Upper lobe of left lung (tissue), 6 donors: ENCODE measurements around the gene PIK3R3. TPM values are rescaled to one million over a fixed set of nuclear protein-coding genes. Genes with fewer than 3 reads are reported as not detected.
A peak's percentile ranks its signal among the peaks of the same experiment; 100 is the strongest.

Source experiments
- ATAC-seq, 2 donors: fragments of 200-7000 bp; cut with Tn5 transposase; one replicate each; pipeline ENCODE4 v1.9.1; 2022; ENCODE audit warnings: mild to moderate bottlenecking in 2 of 2, moderate library complexity in 2 of 2; ENCODE audit not compliant: low FRiP score in 2 of 2
- DNase-seq, 2 donors: peaks; one replicate each; pipeline ENCODE4 v3.0.0-alpha.2; 2019 to 2020
- H3K27ac ChIP-seq, 4 donors: fragments of 200-600 bp; sonication (generic); one replicate each; pipeline ENCODE4 v1.5.1; 2016 to 2019
- H3K27me3 ChIP-seq, 4 donors: fragments of 200-600 bp; sonication (generic); one replicate each; pipeline ENCODE4 v1.5.1; 2017 to 2019
- H3K36me3 ChIP-seq, 4 donors: fragments of 200-600 bp; sonication (generic); one replicate each; pipeline ENCODE4 v1.5.1; 2016 to 2019
- H3K4me1 ChIP-seq, 4 donors: fragments of 200-600 bp; sonication (generic); one replicate each; pipeline ENCODE4 v1.5.1; 2018 to 2019
- H3K4me3 ChIP-seq, 4 donors: fragments of 200-600 bp; sonication (generic); one replicate each; pipeline ENCODE4 v1.5.1; 2017 to 2019; ENCODE audit warnings: mild to moderate bottlenecking in 2 of 4, moderate library complexity in 1 of 4
- H3K9me3 ChIP-seq, 4 donors: fragments of 200-600 bp; sonication (generic); one replicate each; pipeline ENCODE4 v1.5.1; 2018 to 2019
- CTCF ChIP-seq, 6 experiments: fragments of 450-650 bp in 4 of 6; fragments of 200-600 bp in 2 of 6; sonication (generic) in 2 of 6; IDR thresholded peaks; one replicate each; pipeline ENCODE4 v1.5.1; 2016 to 2019; ENCODE audit warnings: antibody characterized with exemption in 6 of 6
- EP300 ChIP-seq, 4 donors: sonication (generic); formaldehyde crosslinking; IDR thresholded peaks; one replicate each; pipeline ENCODE4 v1.5.1; 2017; ENCODE audit warnings: antibody characterized with exemption in 4 of 4, control low read depth in 2 of 4
- POLR2A ChIP-seq, 4 donors: fragments of 450-650 bp; IDR thresholded peaks; one replicate each; pipeline ENCODE4 v1.5.1; 2016 to 2017; ENCODE audit warnings: antibody characterized with exemption in 4 of 4, mild to moderate bottlenecking in 2 of 4
- POLR2AphosphoS5 ChIP-seq, 2 donors: sonication (generic); formaldehyde crosslinking; IDR thresholded peaks; one replicate each; pipeline ENCODE4 v1.5.1; 2017; ENCODE audit warnings: antibody characterized with exemption in 2 of 2
- WGBS, 2 donors: methylation state at CpG; one replicate each; pipeline ENCODE4 v1.1.5; 2017 to 2018; 5-methylcytosine and 5-hydroxymethylcytosine counted together
- total RNA-seq, 6 donors: library from RNA; depleted of rRNA in 4 of 6; stranded (reverse); fragments of >200 nt in 4 of 6; gene quantifications; one replicate each; pipeline versions ENCODE4 v1.1.0 to v1.2.1, GENCODE V29; 2016 to 2021
- donor health status: DM: no; HTN: no; CAD: no; lungs with moderate emphysema.
- donor health status: DM: no; HTN: yes; CAD: no; lungs with severe emphysema.

Gene PIK3R3
- total RNA-seq, 6 donors from 2014 or later, result 11.2 to 43.7 (median 33.0) TPM

- H3K4me1 ChIP-seq, result peaks cover 45 to 64% (median 55%) of the 10 kb centered on the region in 4 donors
- no peaks in the 10 kb centered on the region for H3K36me3 ChIP-seq
- no peaks in the 10 kb centered on the region for H3K27me3 ChIP-seq
- peak within 1 kb of the TSS; percentile 53 to 92 (median 88) for H3K27ac ChIP-seq
- ATAC-seq, result no peak
- DNase-seq, result peak in 1 of 2 donors; percentile 62
- H3K4me3 ChIP-seq, result no peak within 1 kb of the TSS
- no peaks in the 10 kb centered on the region for H3K9me3 ChIP-seq
- WGBS, 2 donors, result 88 to 92% methylated on average over 10 to 13 of the region's 13 CpGs
- no peak for TF ChIP-seq POLR2A (IDR thresholded peaks at IDR 0.05)
- no peak for TF ChIP-seq EP300 (IDR thresholded peaks at IDR 0.05)
- TF ChIP-seq CTCF (IDR thresholded peaks at IDR 0.05), result no peak
- no peak for TF ChIP-seq POLR2AphosphoS5 (IDR thresholded peaks at IDR 0.05)
Measured at GRCh38 chr1:46176211-46176865, 43.9 kb upstream of the PIK3R3 start, which contains the start of gene P3R3URF. P3R3URF (minus strand) TSS chr1:46176488; CDS start chr1:46176471, 17 bp downstream.

- Histone ChIP-seq H3K27me3 (no peaks in the 10 kb centered on the region), H3K4me1 (peaks cover 53 to 71% (median 62%) of the 10 kb centered on the region in 4 donors)
- 69 to 85% methylated on average over 3 of the region's 3 CpGs for WGBS, 2 donors
Measured at GRCh38 chr1:46175243-46175642, 42.8 kb upstream of the PIK3R3 start.

GRCh38 chr1:46174448-46175231 lies 42.2 kb upstream of the PIK3R3 start, which contains the start of gene TSPAN1:
TSPAN1 (plus strand) TSS chr1:46175087; CDS start chr1:46181108, 6,021 bp downstream.
- H3K27ac ChIP-seq, result peak within 1 kb of the TSS; percentile 78 to 92 (median 88)
- H3K36me3 ChIP-seq, result no peaks in the 10 kb centered on the region
- H3K4me1 ChIP-seq, result peaks cover 52 to 69% (median 63%) of the 10 kb centered on the region in 4 donors
- no peak within 1 kb of the TSS for H3K4me3 ChIP-seq
- TF ChIP-seq EP300 (IDR thresholded peaks at IDR 0.05) (peak in 1 of 4 donors; percentile 10), POLR2A (IDR thresholded peaks at IDR 0.05) (peak in 1 of 4 donors; percentile 50), POLR2AphosphoS5 (IDR thresholded peaks at IDR 0.05) (peak in 1 of 2 donors; percentile 37), CTCF (IDR thresholded peaks at IDR 0.05) (no peak)
- H3K27me3 ChIP-seq, result no peaks in the 10 kb centered on the region
- H3K9me3 ChIP-seq, result no peaks in the 10 kb centered on the region
- 56 to 58% methylated on average over 6 to 11 of the region's 11 CpGs for WGBS, 2 donors
- DNase-seq, result peak in 1 of 2 donors; percentile 82
- peak; percentile 70 to 74 for ATAC-seq

More at GRCh38 chr1:46175243-46175642, 42.8 kb upstream of the PIK3R3 start:
- peak overlapping the region; percentile 78 to 92 (median 88) for H3K27ac ChIP-seq
- no peak for ATAC-seq
- no peaks in the 10 kb centered on the region for H3K36me3 ChIP-seq
- no peak for DNase-seq
- H3K9me3 ChIP-seq, result no peaks in the 10 kb centered on the region
- no peak for TF ChIP-seq POLR2AphosphoS5 (IDR thresholded peaks at IDR 0.05)
- TF ChIP-seq CTCF (IDR thresholded peaks at IDR 0.05), result no peak
- no peak for TF ChIP-seq EP300 (IDR thresholded peaks at IDR 0.05)
- no peak for TF ChIP-seq POLR2A (IDR thresholded peaks at IDR 0.05)
- H3K4me3 ChIP-seq, result no peak overlapping the region

GRCh38 chr1:46173361-46173856 lies 41.0 kb upstream of the PIK3R3 start:
- 42 to 47% methylated on average over 4 of the region's 4 CpGs for WGBS, 2 donors
- no peak for DNase-seq
- no peaks in the 10 kb centered on the region for H3K27me3 ChIP-seq
- H3K4me1 ChIP-seq, result peaks cover 57 to 70% (median 68%) of the 10 kb centered on the region in 4 donors
- no peaks in the 10 kb centered on the region for H3K9me3 ChIP-seq
- no peak overlapping the region for H3K4me3 ChIP-seq
- no peak for TF ChIP-seq CTCF (IDR thresholded peaks at IDR 0.05)
- TF ChIP-seq EP300 (IDR thresholded peaks at IDR 0.05), result no peak
- TF ChIP-seq POLR2AphosphoS5 (IDR thresholded peaks at IDR 0.05), result no peak
- TF ChIP-seq POLR2A (IDR thresholded peaks at IDR 0.05), result no peak
- H3K36me3 ChIP-seq, result no peaks in the 10 kb centered on the region
- H3K27ac ChIP-seq, result peak overlapping the region; percentile 46 to 92 (median 88)
- no peak for ATAC-seq
